GM20000 (cell line): Measurements from ENCODE around the gene REPS1.
"Not testable (repeated sequence)": the region's sequence is repeated elsewhere in the genome, so short reads cannot be mapped to it uniquely, and the experiment has no call there.

Experiments
- DNase-seq: peaks from one replicate; pipeline ENCODE4 v3.0.0; 2012; ENCODE audit warnings: low spot score
- CTCF ChIP-seq: IDR thresholded peaks from 2 replicates; pipeline ENCODE4 v1.5.1; 2012; ENCODE audit warnings: mild to moderate bottlenecking, control low read depth; ENCODE audit errors: extremely low read depth, missing control alignments

The REPS1 gene

GRCh38 chr6:138945354-138945753, 42.7 kb downstream of the REPS1 start:
- no peak for DNase-seq
- TF ChIP-seq CTCF: no peak

GRCh38 chr6:138944412-138944811, 43.6 kb downstream of the REPS1 start:
- peak; percentile 14 for DNase-seq
- TF ChIP-seq CTCF: no peak

GRCh38 chr6:138943089-138943625, 44.9 kb downstream of the REPS1 start:
- no peak for TF ChIP-seq CTCF
- DNase-seq: no peak

- DNase-seq: not testable (repeated sequence)
Observed at GRCh38 chr6:138936873-138937272, 51.2 kb downstream of the REPS1 start.

- peak; percentile 13 for DNase-seq
- TF ChIP-seq CTCF: no peak
Observed at GRCh38 chr6:138931660-138932059, 56.4 kb downstream of the REPS1 start.

- DNase-seq: no peak
- no peak for TF ChIP-seq CTCF
Observed at GRCh38 chr6:138926579-138926978, 61.5 kb downstream of the REPS1 start.

GRCh38 chr6:138925806-138926205, 62.2 kb downstream of the REPS1 start:
- DNase-seq: no peak
- TF ChIP-seq CTCF: no peak

GRCh38 chr6:138923561-138923960, 64.5 kb downstream of the REPS1 start:
- TF ChIP-seq CTCF: no peak
- no peak for DNase-seq
